ENCODE data around the gene ATXN7.

GRCh38 chr3:63937661-63938651 lies 74.3 kb downstream of the ATXN7 start:
- no peak for TF ChIP-seq CTCF (IDR thresholded peaks at IDR 0.05)
- no peak for TF ChIP-seq POLR2A (IDR thresholded peaks at IDR 0.05)
